Activated CD8-positive, alpha-beta T cell treated with anti-CD3 and anti-CD28 coated beads for 36 hours (primary cell): ENCODE results near the gene SLC12A7. TPM values are rescaled to one million over a fixed set of nuclear protein-coding genes. Genes with fewer than 3 reads are reported as not detected.

Experiments used
- ATAC-seq: fragments of 200-7000 bp; cut with Tn5 transposase; one replicate; pipeline ENCODE4 v1.10.0; 2021; ENCODE audit warnings: mild to moderate bottlenecking, moderate library complexity
- CTCF ChIA-PET: fragments of 350-600 bp; sonication (Branson Sonifier 250); formaldehyde crosslinking; loops from one replicate; lab custom pipeline; 2021; ENCODE audit warnings: antibody characterized with exemption; lab: Charles Lee
- POLR2A ChIA-PET: fragments of 350-600 bp; sonication (Branson Sonifier 250); formaldehyde crosslinking; loops from one replicate; lab custom pipeline; 2021; ENCODE audit warnings: antibody characterized with exemption; lab: Charles Lee
- DNase-seq: peaks from one replicate; pipeline ENCODE4 v3.0.0-alpha.2; 2020
- H3K27ac Mint-ChIP-seq: one replicate; pipeline ENCODE4 v1.8.0; 2021; ENCODE audit warnings: mild to moderate bottlenecking, mixed read lengths
- H3K27me3 Mint-ChIP-seq: one replicate; pipeline ENCODE4 v1.8.0; 2021; ENCODE audit warnings: mixed read lengths
- H3K36me3 Mint-ChIP-seq: one replicate; pipeline ENCODE4 v1.8.0; 2021; ENCODE audit warnings: low read depth, mixed read lengths
- H3K4me1 Mint-ChIP-seq: one replicate; pipeline ENCODE4 v1.8.0; 2021; ENCODE audit warnings: low read depth, mixed read lengths
- H3K4me3 Mint-ChIP-seq: one replicate; pipeline ENCODE4 v1.8.0; 2021; ENCODE audit warnings: mild to moderate bottlenecking, moderate library complexity, mixed read lengths
- H3K9me3 Mint-ChIP-seq: one replicate; pipeline ENCODE4 v1.8.0; 2021; ENCODE audit warnings: mixed read lengths
- CTCF ChIP-seq: fragments of 200-600 bp; IDR thresholded peaks from one replicate; pipeline ENCODE4 v1.8.0; 2022; ENCODE audit warnings: antibody characterized with exemption, mild to moderate bottlenecking
- intact Hi-C: fragments of 100-400 bp; cut with micrococcal nuclease; formaldehyde crosslinking; loops from one replicate; pipeline ENCODE4 v1.10.0; 2022
- total RNA-seq, 2 experiments: library from RNA; stranded (reverse); gene quantifications; one replicate each; pipeline ENCODE4 v1.2.3, GENCODE V29; 2021

The SLC12A7 gene
- total RNA-seq, 2 experiments from 2014 or later = 21.6 to 24.8 TPM

GRCh38 chr5:1095302-1095989 lies 16.4 kb downstream of the SLC12A7 start:
- TF ChIP-seq CTCF = no peak
- DNase-seq = no peak
- no peaks in the 10 kb centered on the region for H3K9me3 Mint-ChIP-seq
- peaks cover 4% of the 10 kb centered on the region for H3K36me3 Mint-ChIP-seq
- no peak overlapping the region for H3K27ac Mint-ChIP-seq
- ATAC-seq = no peak
- CTCF ChIA-PET = interaction anchor here (0.7 to 1.1 kb wide), 2 partner anchors 74 to 550 kb away, joined by 3 read pairs; no protein-coding TSS in a partner anchor
- intact Hi-C loops = no loop called here
- no peaks in the 10 kb centered on the region for H3K27me3 Mint-ChIP-seq
- peaks cover 34% of the 10 kb centered on the region for H3K4me1 Mint-ChIP-seq
- POLR2A ChIA-PET = no interaction called here
- H3K4me3 Mint-ChIP-seq = no peak overlapping the region

GRCh38 chr5:1094670-1095190 lies 17.1 kb downstream of the SLC12A7 start:
- H3K4me3 Mint-ChIP-seq = no peak overlapping the region
- H3K4me1 Mint-ChIP-seq = peaks cover 27% of the 10 kb centered on the region
- intact Hi-C loops = no loop called here
- H3K36me3 Mint-ChIP-seq = peaks cover 4% of the 10 kb centered on the region
- no peak overlapping the region for H3K27ac Mint-ChIP-seq
- no peaks in the 10 kb centered on the region for H3K27me3 Mint-ChIP-seq
- POLR2A ChIA-PET = no interaction called here
- no peaks in the 10 kb centered on the region for H3K9me3 Mint-ChIP-seq
- DNase-seq (no peak), ATAC-seq (no peak)
- CTCF ChIA-PET = interaction anchor here (1.1 to 1.2 kb wide), 2 partner anchors 74 to 84 kb away, joined by 3 read pairs; no protein-coding TSS in a partner anchor
- TF ChIP-seq CTCF = no peak

- H3K4me3 Mint-ChIP-seq = no peak overlapping the region
- H3K27me3 Mint-ChIP-seq = no peaks in the 10 kb centered on the region
- peaks cover 18% of the 10 kb centered on the region for H3K4me1 Mint-ChIP-seq
- intact Hi-C loops = no loop called here
- H3K27ac Mint-ChIP-seq = no peak overlapping the region
- no peaks in the 10 kb centered on the region for H3K9me3 Mint-ChIP-seq
- ChIA-PET POLR2A (interaction anchor here (1.2 kb wide), 1 partner anchor 11 kb away, joined by 3 read pairs; no protein-coding TSS in a partner anchor), CTCF (interaction anchor here (0.9 to 1.3 kb wide), 2 partner anchors 47 to 75 kb away, joined by 3 read pairs; no protein-coding TSS in a partner anchor)
- no peak for TF ChIP-seq CTCF
- H3K36me3 Mint-ChIP-seq = peaks cover 4% of the 10 kb centered on the region
- DNase-seq (no peak), ATAC-seq (no peak)
Measured at GRCh38 chr5:1093361-1093760, 18.5 kb downstream of the SLC12A7 start.

- Mint-ChIP-seq H3K27me3 (no peaks in the 10 kb centered on the region), H3K36me3 (peaks cover 4% of the 10 kb centered on the region), H3K4me3 (no peak overlapping the region), H3K9me3 (no peaks in the 10 kb centered on the region), H3K4me1 (peaks cover 10% of the 10 kb centered on the region), H3K27ac (no peak overlapping the region)
- no peak for DNase-seq
- no peak for TF ChIP-seq CTCF
- CTCF ChIA-PET = no interaction called here
- intact Hi-C loops = no loop called here
- POLR2A ChIA-PET = no interaction called here
- no peak for ATAC-seq
Measured at GRCh38 chr5:1092122-1092521, 19.7 kb downstream of the SLC12A7 start.

- intact Hi-C loops = no loop called here
- Mint-ChIP-seq H3K27ac (no peak overlapping the region), H3K4me1 (peaks cover 7% of the 10 kb centered on the region), H3K36me3 (peaks cover 4% of the 10 kb centered on the region), H3K4me3 (no peak overlapping the region), H3K27me3 (no peaks in the 10 kb centered on the region), H3K9me3 (no peaks in the 10 kb centered on the region)
- ChIA-PET CTCF (no interaction called here), POLR2A (no interaction called here)
- TF ChIP-seq CTCF = no peak
- ATAC-seq (no peak), DNase-seq (no peak)
Measured at GRCh38 chr5:1091632-1092031, 20.2 kb downstream of the SLC12A7 start.
